Uterus (tissue), 4 donors: Measurements from ENCODE around the gene DNAH11. TPM values are rescaled to one million over a fixed set of nuclear protein-coding genes. Genes with fewer than 3 reads are reported as not detected.
"Not testable (repeated sequence)": the region's sequence is repeated elsewhere in the genome, so short reads cannot be mapped to it uniquely, and the experiment has no call there.

ENCODE experiments used
- DNase-seq, 2 donors: peaks; one replicate each; pipeline ENCODE4 v3.0.0-alpha.2; 2019 to 2020
- H3K27ac ChIP-seq, 2 donors: fragments of 200-600 bp; sonication (generic); 1 replicate in 1 of 2; 2 replicates in 1 of 2; pipeline ENCODE4 v1.5.1; 2016 to 2018
- H3K27me3 ChIP-seq, 2 donors: fragments of 200-600 bp; sonication (generic); one replicate each; pipeline ENCODE4 v1.5.1; 2018 to 2019; ENCODE audit warnings: control low read depth in 1 of 2
- H3K36me3 ChIP-seq, 2 donors: fragments of 200-600 bp; sonication (generic); one replicate each; pipeline ENCODE4 v1.5.1; 2019; ENCODE audit warnings: control low read depth in 1 of 2
- H3K4me1 ChIP-seq, 2 donors: fragments of 200-600 bp; sonication (generic); one replicate each; pipeline ENCODE4 v1.5.1; 2018 to 2019; ENCODE audit warnings: control low read depth in 1 of 2
- H3K4me3 ChIP-seq, 2 donors: fragments of 200-600 bp; sonication (generic); 1 replicate in 1 of 2; 2 replicates in 1 of 2; pipeline ENCODE4 v1.5.1; 2018 to 2019; ENCODE audit warnings: mild to moderate bottlenecking in 1 of 2
- H3K9me3 ChIP-seq, 2 donors: fragments of 200-600 bp; sonication (generic); one replicate each; pipeline ENCODE4 v1.5.1; 2019; ENCODE audit warnings: control low read depth in 1 of 2
- CTCF ChIP-seq, 4 experiments: fragments of 200-600 bp in 2 of 4; fragments of 450-650 bp in 2 of 4; sonication (generic) in 2 of 4; IDR thresholded peaks; one replicate each; pipeline ENCODE4 v1.5.1; 2016 to 2019; ENCODE audit warnings: antibody characterized with exemption in 4 of 4, mild to moderate bottlenecking in 2 of 4, moderate library complexity in 1 of 4
- POLR2A ChIP-seq, 2 donors: fragments of 450-650 bp; IDR thresholded peaks; one replicate each; pipeline ENCODE4 v1.6.1; 2016; ENCODE audit warnings: antibody characterized with exemption in 2 of 2, mild to moderate bottlenecking in 1 of 2, moderate library complexity in 1 of 2
- intact Hi-C: fragments of 100-400 bp; cut with DNase I; formaldehyde crosslinking; loops from one replicate; pipeline ENCODE4 v1.15.1; 2023; ENCODE audit warnings: low total_unique reads
- total RNA-seq, 4 donors: library from RNA; depleted of rRNA in 3 of 4; stranded (reverse); fragments of >200 nt in 3 of 4; gene quantifications; one replicate each; pipeline versions ENCODE4 v1.1.0 to v1.2.4, GENCODE V29; 2014 to 2023
- donor health status: DM: yes; HTN: yes; CAD: no.

Gene DNAH11
- total RNA-seq, 4 donors from 2014 or later = 0.26 to 6.8 (median 1.5) TPM

- H3K4me3 ChIP-seq = no peak overlapping the region
- no peak for DNase-seq
- H3K36me3 ChIP-seq = no peaks in the 10 kb centered on the region
- H3K4me1 ChIP-seq = no peaks in the 10 kb centered on the region
- H3K27ac ChIP-seq = no peak overlapping the region
- H3K27me3 ChIP-seq = no peaks in the 10 kb centered on the region
- TF ChIP-seq POLR2A (IDR thresholded peaks at IDR 0.05) (no peak), CTCF (IDR thresholded peaks at IDR 0.05) (peak in 2 of 4 experiments; percentile 19 to 26)
- H3K9me3 ChIP-seq = no peaks in the 10 kb centered on the region
- intact Hi-C loops = no loop called here
Observed at GRCh38 chr7:21526007-21526406, 16.8 kb upstream of the DNAH11 start.

- H3K36me3 ChIP-seq = no peaks in the 10 kb centered on the region
- H3K4me3 ChIP-seq = no peak overlapping the region
- no peak for DNase-seq
- no peak overlapping the region for H3K27ac ChIP-seq
- intact Hi-C loops = no loop called here
- TF ChIP-seq CTCF (IDR thresholded peaks at IDR 0.05) (no peak), POLR2A (IDR thresholded peaks at IDR 0.05) (no peak)
- no peaks in the 10 kb centered on the region for H3K4me1 ChIP-seq
- no peaks in the 10 kb centered on the region for H3K9me3 ChIP-seq
- H3K27me3 ChIP-seq = no peaks in the 10 kb centered on the region
Observed at GRCh38 chr7:21526448-21526847, 16.4 kb upstream of the DNAH11 start.

GRCh38 chr7:21532485-21532884 is 10.4 kb upstream of the DNAH11 start:
- H3K4me3 ChIP-seq, H3K9me3 ChIP-seq, intact Hi-C loops, H3K36me3 ChIP-seq, H3K4me1 ChIP-seq, H3K27ac ChIP-seq, DNase-seq, H3K27me3 ChIP-seq: not testable (repeated sequence)

GRCh38 chr7:21533646-21534045 is 9.2 kb upstream of the DNAH11 start:
- intact Hi-C loops, H3K27ac ChIP-seq, H3K27me3 ChIP-seq, H3K4me1 ChIP-seq, H3K36me3 ChIP-seq, DNase-seq, H3K9me3 ChIP-seq, H3K4me3 ChIP-seq: not testable (repeated sequence)

GRCh38 chr7:21536445-21537118 is 6.3 kb upstream of the DNAH11 start:
- H3K27ac ChIP-seq, intact Hi-C loops, H3K4me1 ChIP-seq, H3K27me3 ChIP-seq, H3K9me3 ChIP-seq, H3K4me3 ChIP-seq, DNase-seq, H3K36me3 ChIP-seq: not testable (repeated sequence)

- no peak overlapping the region for H3K4me3 ChIP-seq
- no peak for TF ChIP-seq CTCF (IDR thresholded peaks at IDR 0.05)
- TF ChIP-seq POLR2A (IDR thresholded peaks at IDR 0.05) = no peak
- H3K4me1 ChIP-seq = no peaks in the 10 kb centered on the region
- no peaks in the 10 kb centered on the region for H3K36me3 ChIP-seq
- no peak for DNase-seq
- intact Hi-C loops = no loop called here
- no peak overlapping the region for H3K27ac ChIP-seq
- H3K27me3 ChIP-seq = peaks cover 0 to 8% of the 10 kb centered on the region in 2 donors
- H3K9me3 ChIP-seq = no peaks in the 10 kb centered on the region
Observed at GRCh38 chr7:21538936-21539495, 3.8 kb upstream of the DNAH11 start.
